Adrenal gland (tissue), 12 donors: ENCODE data around the gene SPINT2. TPM values are rescaled to one million over a fixed set of nuclear protein-coding genes. Genes with fewer than 3 reads are reported as not detected.

Experiments used
- DNase-seq, 7 donors: peaks; one replicate each; pipeline ENCODE4 v3.0.0-alpha.2; 2019 to 2020
- H3K27ac ChIP-seq, 5 donors: fragments of 200-600 bp; sonication (generic) in 4 of 5; 1 replicate in 3 of 5; 2 replicates in 2 of 5; pipeline versions ENCODE4 v1.5.1 to v1.8.0; 2016 to 2020; ENCODE audit warnings: mild to moderate bottlenecking in 1 of 5
- H3K27me3 ChIP-seq: fragments of 200-600 bp; 2 replicates; pipeline ENCODE4 v1.8.0; 2021
- H3K36me3 ChIP-seq, 2 donors: fragments of 200-600 bp; replicated peaks in 1 of 2; 1 replicate in 1 of 2; 2 replicates in 1 of 2; pipeline versions ENCODE4 v1.5.1 to v1.8.0; 2018 to 2022
- H3K4me1 ChIP-seq, 2 donors: fragments of 200-600 bp; replicated peaks in 1 of 2; 1 replicate in 1 of 2; 2 replicates in 1 of 2; pipeline versions ENCODE4 v1.5.1 to v1.8.0; 2018 to 2021
- H3K4me3 ChIP-seq, 4 donors: fragments of 200-600 bp; sonication (generic) in 3 of 4; one replicate each; pipeline ENCODE4 v1.5.1; 2016 to 2018
- H3K9me3 ChIP-seq, 3 donors: fragments of 200-600 bp; sonication (generic) in 1 of 3; replicated peaks in 1 of 3; 1 replicate in 2 of 3; 2 replicates in 1 of 3; pipeline versions ENCODE4 v1.5.1 to v1.8.0; 2016 to 2021
- POLR2A ChIP-seq, 2 donors: fragments of 450-650 bp; IDR thresholded peaks; one replicate each; pipeline ENCODE4 v1.6.1; 2017; ENCODE audit warnings: antibody characterized with exemption in 2 of 2, mild to moderate bottlenecking in 2 of 2, moderate library complexity in 1 of 2
- WGBS, 4 donors: extraction: QIAGEN DNeasy Blood & Tissue Kit in 2 of 4; methylation state at CpG; one replicate each; pipeline versions ENCODE4 v1.1.5 to v1.1.7; 2013 to 2017; 5-methylcytosine and 5-hydroxymethylcytosine counted together
- intact Hi-C, 2 donors: fragments of 100-400 bp; cut with DNase I; formaldehyde crosslinking; loops; one replicate each; pipeline versions ENCODE4 v1.14.1 to v1.15.0; 2022 to 2023
- polyA plus RNA-seq, 3 donors: library from polyadenylated mRNA; stranded (reverse); fragments of 200-250 nt in 2 of 3; fragments of 350-450 nt in 1 of 3; fragmentation: Illumina TruSeq in 1 of 3; extraction: RNeasy Lipid Tissue Mini Kit (QIAGEN cat#74804) in 1 of 3; gene quantifications; one replicate each; pipeline ENCODE4 v1.2.3, GENCODE V29; 2013 to 2014
- total RNA-seq, 9 donors: library from RNA; depleted of rRNA in 4 of 9; stranded (reverse); fragments of >200 nt in 4 of 9; fragments of 120-200 nt in 1 of 9; fragmentation: NEBNext Ultra II Directional in 1 of 9; extraction: Animal tissue kit (Norgen Biotek cat#: 25700) in 1 of 9; gene quantifications; one replicate each; pipeline versions ENCODE4 v1.1.0 to v1.2.4, GENCODE V29; 2013 to 2023
- TF ChIP-seq, protein P1 (sequence below), 6 experiments: fragments of 450-650 bp in 4 of 6; fragments of 200-600 bp in 2 of 6; sonication (generic) in 1 of 6; IDR thresholded peaks; 1 replicate in 5 of 6; 2 replicates in 1 of 6; pipeline versions ENCODE4 v1.5.1 to v1.8.0; 2016 to 2021; ENCODE audit warnings: antibody characterized with exemption in 6 of 6, mild to moderate bottlenecking in 2 of 6, moderate library complexity in 1 of 6
- donor health status: healthy with polysubstance abuse.
- donor health status: Bipolar disorder and iron deficiency.
- donor health status: DM: yes; HTN: yes; CAD: no.
- donor health status: DM: no; HTN: no; CAD: no.
- donor health status: DM: no; HTN: no; CAD: no.
- donor health status: DM: yes; HTN: yes; CAD: no.

Gene SPINT2
- total and polyA plus RNA-seq, 12 donors = 33.4 to 233 (median 68.8) TPM

DNA sequence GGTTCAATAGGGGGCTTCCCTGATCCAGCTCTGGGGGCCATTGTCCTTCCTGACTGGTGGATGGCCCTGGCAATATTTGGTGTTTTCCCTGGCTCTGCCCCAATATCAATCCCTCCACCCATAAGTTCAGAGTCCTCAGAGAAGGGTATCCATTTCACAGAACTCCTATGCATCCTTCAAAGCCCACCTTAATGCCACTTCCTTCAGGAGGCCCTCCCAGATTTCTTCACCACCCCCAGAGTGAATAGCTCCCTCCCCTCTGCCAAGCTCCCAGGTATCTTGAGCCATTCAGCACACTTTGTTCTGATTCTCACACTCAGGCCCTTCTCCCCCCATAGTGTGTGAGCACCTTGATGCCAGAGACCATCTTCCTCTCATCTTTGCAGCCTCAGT, 13.9 kb upstream of the SPINT2 start:
- Histone ChIP-seq H3K36me3 (no peaks in the 10 kb centered on the region), H3K9me3 (no peaks in the 10 kb centered on the region), H3K27me3 (no peaks in the 10 kb centered on the region), H3K4me3 (peak overlapping the region in 1 of 4 donors; percentile 35), H3K4me1 (peaks cover 65 to 69% of the 10 kb centered on the region in 2 donors), H3K27ac (peak overlapping the region in 4 of 5 donors; percentile 46 to 91 (median 80))
- no peak for TF ChIP-seq POLR2A (IDR thresholded peaks at IDR 0.05)
- TF ChIP-seq, protein P1, sequence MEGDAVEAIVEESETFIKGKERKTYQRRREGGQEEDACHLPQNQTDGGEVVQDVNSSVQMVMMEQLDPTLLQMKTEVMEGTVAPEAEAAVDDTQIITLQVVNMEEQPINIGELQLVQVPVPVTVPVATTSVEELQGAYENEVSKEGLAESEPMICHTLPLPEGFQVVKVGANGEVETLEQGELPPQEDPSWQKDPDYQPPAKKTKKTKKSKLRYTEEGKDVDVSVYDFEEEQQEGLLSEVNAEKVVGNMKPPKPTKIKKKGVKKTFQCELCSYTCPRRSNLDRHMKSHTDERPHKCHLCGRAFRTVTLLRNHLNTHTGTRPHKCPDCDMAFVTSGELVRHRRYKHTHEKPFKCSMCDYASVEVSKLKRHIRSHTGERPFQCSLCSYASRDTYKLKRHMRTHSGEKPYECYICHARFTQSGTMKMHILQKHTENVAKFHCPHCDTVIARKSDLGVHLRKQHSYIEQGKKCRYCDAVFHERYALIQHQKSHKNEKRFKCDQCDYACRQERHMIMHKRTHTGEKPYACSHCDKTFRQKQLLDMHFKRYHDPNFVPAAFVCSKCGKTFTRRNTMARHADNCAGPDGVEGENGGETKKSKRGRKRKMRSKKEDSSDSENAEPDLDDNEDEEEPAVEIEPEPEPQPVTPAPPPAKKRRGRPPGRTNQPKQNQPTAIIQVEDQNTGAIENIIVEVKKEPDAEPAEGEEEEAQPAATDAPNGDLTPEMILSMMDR (IDR thresholded peaks at IDR 0.05) = no peak
- intact Hi-C loops = loop anchor here in 1 of 2 donors (5.0 kb wide), 1 partner anchor 77 kb away; no protein-coding TSS in a partner anchor
- DNase-seq = no peak

DNA sequence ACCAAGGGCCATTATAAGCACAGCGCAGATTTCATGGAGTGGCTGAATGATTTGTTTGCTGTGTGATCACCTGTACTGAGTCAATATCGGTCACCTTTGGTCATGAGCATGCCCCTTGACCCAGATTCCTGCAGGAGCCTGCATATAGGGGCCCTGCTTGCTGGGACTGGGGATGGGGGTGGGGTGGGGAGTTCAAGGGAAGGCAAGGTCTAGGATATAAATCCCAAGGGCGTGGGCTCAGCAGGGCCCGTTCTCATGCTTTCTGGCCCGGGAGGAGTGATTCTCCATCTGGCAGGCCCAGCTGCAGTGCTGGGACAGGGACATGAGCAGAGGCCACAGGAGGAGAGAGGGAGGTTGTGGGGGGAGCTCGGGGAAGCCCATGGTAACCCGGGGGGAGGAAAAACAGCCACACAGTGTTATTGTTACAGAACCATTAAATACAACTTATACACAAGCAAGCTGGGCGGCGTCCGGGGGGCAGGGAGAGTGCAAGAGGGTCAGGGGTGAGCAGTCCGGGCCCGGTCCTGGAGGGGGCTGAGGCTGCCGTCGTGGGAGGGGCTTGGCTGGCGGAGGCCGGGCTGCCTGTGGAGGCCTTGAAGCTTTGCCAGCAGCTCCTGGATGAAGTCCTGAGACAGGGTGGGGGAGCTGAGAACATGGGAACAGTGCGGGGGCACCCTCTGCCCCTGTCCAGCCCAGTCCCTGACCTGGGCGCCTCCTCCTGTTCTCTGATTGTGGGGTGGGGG, 13.4 kb upstream of the SPINT2 start:
- peak overlapping the region; percentile 46 to 91 (median 74) for H3K27ac ChIP-seq
- WGBS, 4 donors = 18 to 25% (median 21%) methylated on average over 17 to 18 of the region's 18 CpGs
- intact Hi-C loops = loop anchor here in 1 of 2 donors (5.0 kb wide), 1 partner anchor 76 kb away; no protein-coding TSS in a partner anchor
- peak; percentile 79 to 88 (median 82) for DNase-seq
- no peak for TF ChIP-seq POLR2A (IDR thresholded peaks at IDR 0.05)
- TF ChIP-seq, protein P1 (IDR thresholded peaks at IDR 0.05) = no peak
- H3K4me3 ChIP-seq = peak overlapping the region in 1 of 4 donors; percentile 35
- H3K4me1 ChIP-seq = peaks cover 65 to 71% of the 10 kb centered on the region in 2 donors
- H3K36me3 ChIP-seq = no peaks in the 10 kb centered on the region
- no peaks in the 10 kb centered on the region for H3K9me3 ChIP-seq
- no peaks in the 10 kb centered on the region for H3K27me3 ChIP-seq

- Histone ChIP-seq H3K4me1 (peaks cover 64 to 78% of the 10 kb centered on the region in 2 donors), H3K4me3 (peak overlapping the region in 1 of 4 donors; percentile 35), H3K9me3 (no peaks in the 10 kb centered on the region), H3K27me3 (no peaks in the 10 kb centered on the region), H3K36me3 (no peaks in the 10 kb centered on the region), H3K27ac (peak overlapping the region; percentile 46 to 91 (median 74))
- 4 to 10% (median 6%) methylated on average over 10 of the region's 10 CpGs for WGBS, 4 donors
- TF ChIP-seq POLR2A (IDR thresholded peaks at IDR 0.05) = peak in 1 of 2 donors; percentile 26
- TF ChIP-seq, protein P1 (IDR thresholded peaks at IDR 0.05) = no peak
- DNase-seq = peak in 5 of 7 donors; percentile 47 to 76 (median 53)
- intact Hi-C loops = loop anchor here in 1 of 2 donors (5.0 kb wide), 1 partner anchor 76 kb away; no protein-coding TSS in a partner anchor
Measured at GRCh38 chr19:38251564-38252051, 12.8 kb upstream of the SPINT2 start.

DNA sequence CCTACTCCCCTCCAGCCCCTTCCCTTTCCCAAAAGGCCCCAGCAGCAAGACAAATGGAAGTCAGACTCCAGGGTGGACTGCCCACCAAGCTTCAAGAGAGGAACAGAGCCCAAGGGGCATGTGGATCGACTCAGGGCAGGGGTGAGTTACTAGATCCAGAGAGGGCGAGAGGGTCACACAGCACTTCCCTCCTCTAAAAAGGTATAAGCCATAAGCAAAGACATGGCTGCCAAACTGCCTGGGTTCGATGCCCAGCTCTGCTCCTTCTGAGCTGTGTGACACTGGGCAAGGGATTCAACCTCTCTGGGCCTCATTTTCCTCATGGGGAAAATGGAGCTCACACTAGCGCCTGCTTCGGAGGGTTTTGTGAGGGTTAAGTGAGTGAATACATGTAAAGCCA, 12.0 kb upstream of the SPINT2 start:
- intact Hi-C loops = loop anchor here in 1 of 2 donors (5.0 kb wide), 1 partner anchor 75 kb away; no protein-coding TSS in a partner anchor
- TF ChIP-seq, protein P1 (IDR thresholded peaks at IDR 0.05) = no peak
- no peak for TF ChIP-seq POLR2A (IDR thresholded peaks at IDR 0.05)
- Histone ChIP-seq H3K4me1 (peaks cover 62 to 80% of the 10 kb centered on the region in 2 donors), H3K27ac (peak overlapping the region; percentile 25 to 91 (median 74)), H3K4me3 (peak overlapping the region in 1 of 4 donors; percentile 35), H3K36me3 (no peaks in the 10 kb centered on the region), H3K9me3 (no peaks in the 10 kb centered on the region), H3K27me3 (no peaks in the 10 kb centered on the region)
- no peak for DNase-seq
- 80 to 97% (median 90%) methylated on average over 5 of the region's 5 CpGs for WGBS, 4 donors
